ENCODE data around the gene ERBB4. TPM values are rescaled to one million over a fixed set of nuclear protein-coding genes. Genes with fewer than 3 reads are reported as not detected.

ERBB4 gene
- total and polyA plus RNA-seq, 3 experiments from 2014 or later: not detected

GRCh38 chr2:212360068-212360460 is 178.5 kb downstream of the ERBB4 start:
- H3K36me3 Mint-ChIP-seq: no peaks in the 10 kb centered on the region
- no peaks in the 10 kb centered on the region for H3K27me3 Mint-ChIP-seq
- Histone ChIP-seq H3K27me3 (ENCODE audit: insufficient read depth, low read length, poor library complexity, severe bottlenecking) (no peaks in the 10 kb centered on the region), H3K9me3 (ENCODE audit: low read length) (no peaks in the 10 kb centered on the region), H3K4me1 (ENCODE audit: insufficient read depth, low read length) (no peaks in the 10 kb centered on the region), H3K36me3 (ENCODE audit: insufficient read depth, low read length) (no peaks in the 10 kb centered on the region), H3K4me3 (ENCODE audit: low read length) (no peak overlapping the region), H3K27ac (ENCODE audit: low read depth, low read length) (no peak overlapping the region)
- ChIA-PET POLR2A (no interaction called here), CTCF (no interaction called here)
- no peak for DNase-seq
- H3K27ac Mint-ChIP-seq: no peak overlapping the region
- H3K9me3 Mint-ChIP-seq: peaks cover 0 to 5% (median 0%) of the 10 kb centered on the region in 5 donors
- no peaks in the 10 kb centered on the region for H3K4me1 Mint-ChIP-seq
- H3K4me3 Mint-ChIP-seq: no peak overlapping the region

DNA sequence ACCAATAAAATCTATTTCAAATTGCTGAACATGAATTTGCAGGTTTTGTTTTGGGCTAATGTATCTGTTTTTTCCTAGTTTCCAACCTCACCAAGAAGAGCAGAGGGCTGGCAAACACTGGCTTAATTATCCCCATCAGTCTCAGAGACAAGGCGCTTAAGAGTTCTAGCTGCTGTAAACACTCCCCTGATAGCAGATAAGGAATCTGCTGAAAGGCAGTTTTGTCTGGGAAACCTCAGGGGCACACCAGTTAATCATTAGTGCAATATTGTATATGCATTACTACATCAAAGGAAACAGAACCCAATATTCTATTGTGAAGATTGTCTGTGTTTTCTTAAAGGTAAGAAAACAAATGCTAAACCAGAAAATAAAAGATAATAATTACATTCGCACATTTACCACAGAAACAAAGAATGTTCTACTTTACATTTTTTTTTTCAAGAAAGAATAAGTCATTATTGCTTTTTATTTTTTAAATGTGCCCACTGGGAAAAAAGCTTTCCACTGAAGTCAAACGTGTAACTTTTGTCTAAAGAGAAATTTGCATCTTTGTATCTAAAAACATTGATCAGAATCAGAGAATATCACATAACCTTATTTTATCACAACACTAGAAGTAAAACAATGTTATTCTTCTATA is 179.1 kb downstream of the ERBB4 start:
- no peak overlapping the region for H3K27ac ChIP-seq (ENCODE audit: low read depth, low read length)
- POLR2A ChIA-PET: no interaction called here
- H3K36me3 ChIP-seq (ENCODE audit: insufficient read depth, low read length): no peaks in the 10 kb centered on the region
- Mint-ChIP-seq H3K36me3 (no peaks in the 10 kb centered on the region), H3K4me3 (no peak overlapping the region), H3K9me3 (peaks cover 0 to 5% (median 0%) of the 10 kb centered on the region in 5 donors), H3K27me3 (no peaks in the 10 kb centered on the region), H3K4me1 (no peaks in the 10 kb centered on the region), H3K27ac (no peak overlapping the region)
- no peaks in the 10 kb centered on the region for H3K9me3 ChIP-seq (ENCODE audit: low read length)
- H3K4me1 ChIP-seq (ENCODE audit: insufficient read depth, low read length): no peaks in the 10 kb centered on the region
- no peaks in the 10 kb centered on the region for H3K27me3 ChIP-seq (ENCODE audit: insufficient read depth, low read length, poor library complexity, severe bottlenecking)
- CTCF ChIA-PET: no interaction called here
- DNase-seq: no peak
- H3K4me3 ChIP-seq (ENCODE audit: low read length): no peak overlapping the region

GRCh38 chr2:212357606-212358005 is 181.0 kb downstream of the ERBB4 start:
- H3K4me1 Mint-ChIP-seq: no peaks in the 10 kb centered on the region
- Histone ChIP-seq H3K4me3 (ENCODE audit: low read length) (no peak overlapping the region), H3K27ac (ENCODE audit: low read depth, low read length) (no peak overlapping the region), H3K9me3 (ENCODE audit: low read length) (no peaks in the 10 kb centered on the region), H3K4me1 (ENCODE audit: insufficient read depth, low read length) (no peaks in the 10 kb centered on the region), H3K27me3 (ENCODE audit: insufficient read depth, low read length, poor library complexity, severe bottlenecking) (no peaks in the 10 kb centered on the region), H3K36me3 (ENCODE audit: insufficient read depth, low read length) (no peaks in the 10 kb centered on the region)
- no peaks in the 10 kb centered on the region for H3K36me3 Mint-ChIP-seq
- DNase-seq: no peak
- no peaks in the 10 kb centered on the region for H3K27me3 Mint-ChIP-seq
- no peak overlapping the region for H3K4me3 Mint-ChIP-seq
- no peak overlapping the region for H3K27ac Mint-ChIP-seq
- H3K9me3 Mint-ChIP-seq: peaks cover 0 to 5% (median 0%) of the 10 kb centered on the region in 5 donors
- ChIA-PET CTCF (no interaction called here), POLR2A (no interaction called here)

DNA sequence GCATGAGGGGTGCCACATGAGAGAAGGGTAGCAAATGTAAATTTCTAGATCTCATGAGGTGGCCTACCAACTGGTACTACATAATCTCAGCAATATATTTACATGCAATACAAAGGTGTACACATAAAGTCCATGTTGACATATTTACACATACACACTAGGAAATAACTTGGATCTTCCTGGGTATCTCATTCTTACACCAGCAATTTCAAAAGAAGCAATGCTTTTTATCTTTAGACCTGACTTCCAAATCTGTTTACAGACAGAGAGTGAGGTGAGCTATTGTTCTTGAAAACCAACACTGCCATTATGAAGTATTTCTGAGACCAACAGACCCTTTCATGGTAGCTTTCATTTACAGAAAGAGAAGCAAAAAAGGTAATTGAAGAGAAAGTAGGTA is 184.2 kb downstream of the ERBB4 start:
- Histone ChIP-seq H3K36me3 (ENCODE audit: insufficient read depth, low read length) (no peaks in the 10 kb centered on the region), H3K4me1 (ENCODE audit: insufficient read depth, low read length) (no peaks in the 10 kb centered on the region), H3K27ac (ENCODE audit: low read depth, low read length) (no peak overlapping the region), H3K27me3 (ENCODE audit: insufficient read depth, low read length, poor library complexity, severe bottlenecking) (no peaks in the 10 kb centered on the region), H3K9me3 (ENCODE audit: low read length) (no peaks in the 10 kb centered on the region), H3K4me3 (ENCODE audit: low read length) (no peak overlapping the region)
- Mint-ChIP-seq H3K4me1 (no peaks in the 10 kb centered on the region), H3K27me3 (no peaks in the 10 kb centered on the region), H3K9me3 (peaks cover 0 to 8% (median 2%) of the 10 kb centered on the region in 5 donors), H3K36me3 (no peaks in the 10 kb centered on the region), H3K27ac (no peak overlapping the region), H3K4me3 (no peak overlapping the region)
- ChIA-PET CTCF (no interaction called here), POLR2A (no interaction called here)
- DNase-seq: no peak

DNA sequence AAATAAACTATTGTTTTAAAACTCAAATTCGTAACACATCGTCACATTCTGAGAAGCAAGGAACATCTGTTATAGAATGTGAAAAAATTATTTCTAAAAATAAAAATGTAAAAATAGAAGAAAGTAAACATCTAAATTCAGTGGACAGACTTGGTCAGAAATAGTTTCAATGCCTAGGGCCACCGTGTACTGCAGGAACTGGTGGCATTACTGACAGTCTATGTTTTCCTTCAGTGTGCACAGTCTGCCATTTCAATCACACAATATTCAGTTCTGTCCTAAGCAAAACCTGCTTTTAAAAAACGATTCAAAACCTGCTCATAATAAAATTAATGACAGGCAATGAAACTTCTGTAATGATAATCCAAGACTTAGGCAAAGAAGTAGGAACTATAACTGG is 190.1 kb downstream of the ERBB4 start:
- H3K4me1 Mint-ChIP-seq: no peaks in the 10 kb centered on the region
- H3K27ac Mint-ChIP-seq: no peak overlapping the region
- Histone ChIP-seq H3K36me3 (ENCODE audit: insufficient read depth, low read length) (no peaks in the 10 kb centered on the region), H3K4me1 (ENCODE audit: insufficient read depth, low read length) (no peaks in the 10 kb centered on the region), H3K9me3 (ENCODE audit: low read length) (no peaks in the 10 kb centered on the region), H3K27me3 (ENCODE audit: insufficient read depth, low read length, poor library complexity, severe bottlenecking) (no peaks in the 10 kb centered on the region), H3K4me3 (ENCODE audit: low read length) (no peak overlapping the region), H3K27ac (ENCODE audit: low read depth, low read length) (no peak overlapping the region)
- POLR2A ChIA-PET: no interaction called here
- peaks cover 0 to 6% (median 5%) of the 10 kb centered on the region in 5 donors for H3K9me3 Mint-ChIP-seq
- CTCF ChIA-PET: no interaction called here
- DNase-seq: no peak
- H3K36me3 Mint-ChIP-seq: no peaks in the 10 kb centered on the region
- no peak overlapping the region for H3K4me3 Mint-ChIP-seq
- H3K27me3 Mint-ChIP-seq: no peaks in the 10 kb centered on the region

- Histone ChIP-seq H3K27me3 (ENCODE audit: insufficient read depth, low read length, poor library complexity, severe bottlenecking) (no peaks in the 10 kb centered on the region), H3K9me3 (ENCODE audit: low read length) (no peaks in the 10 kb centered on the region), H3K4me1 (ENCODE audit: insufficient read depth, low read length) (no peaks in the 10 kb centered on the region), H3K27ac (ENCODE audit: low read depth, low read length) (no peak overlapping the region), H3K4me3 (ENCODE audit: low read length) (no peak overlapping the region), H3K36me3 (ENCODE audit: insufficient read depth, low read length) (no peaks in the 10 kb centered on the region)
- H3K4me3 Mint-ChIP-seq: no peak overlapping the region
- CTCF ChIA-PET: no interaction called here
- no peaks in the 10 kb centered on the region for H3K36me3 Mint-ChIP-seq
- H3K27ac Mint-ChIP-seq: no peak overlapping the region
- H3K27me3 Mint-ChIP-seq: no peaks in the 10 kb centered on the region
- peaks cover 0 to 13% (median 5%) of the 10 kb centered on the region in 5 donors for H3K9me3 Mint-ChIP-seq
- no peak for DNase-seq
- POLR2A ChIA-PET: no interaction called here
- H3K4me1 Mint-ChIP-seq: no peaks in the 10 kb centered on the region
Measured at GRCh38 chr2:212346865-212347264, 191.7 kb downstream of the ERBB4 start.

- Mint-ChIP-seq H3K4me1 (no peaks in the 10 kb centered on the region), H3K27ac (no peak overlapping the region), H3K4me3 (no peak overlapping the region), H3K27me3 (no peaks in the 10 kb centered on the region), H3K9me3 (peaks cover 0 to 11% (median 4%) of the 10 kb centered on the region in 5 donors), H3K36me3 (no peaks in the 10 kb centered on the region)
- H3K4me1 ChIP-seq (ENCODE audit: insufficient read depth, low read length): no peaks in the 10 kb centered on the region
- no peak overlapping the region for H3K27ac ChIP-seq (ENCODE audit: low read depth, low read length)
- no peaks in the 10 kb centered on the region for H3K36me3 ChIP-seq (ENCODE audit: insufficient read depth, low read length)
- ChIA-PET CTCF (no interaction called here), POLR2A (no interaction called here)
- H3K27me3 ChIP-seq (ENCODE audit: insufficient read depth, low read length, poor library complexity, severe bottlenecking): no peaks in the 10 kb centered on the region
- H3K9me3 ChIP-seq (ENCODE audit: low read length): no peaks in the 10 kb centered on the region
- no peak for DNase-seq
- no peak overlapping the region for H3K4me3 ChIP-seq (ENCODE audit: low read length)
Measured at GRCh38 chr2:212345966-212346365, 192.6 kb downstream of the ERBB4 start.

- Mint-ChIP-seq H3K27ac (no peak overlapping the region), H3K27me3 (no peaks in the 10 kb centered on the region), H3K9me3 (peaks cover 0 to 11% (median 2%) of the 10 kb centered on the region in 5 donors), H3K4me1 (no peaks in the 10 kb centered on the region), H3K4me3 (no peak overlapping the region), H3K36me3 (no peaks in the 10 kb centered on the region)
- POLR2A ChIA-PET: no interaction called here
- no peak overlapping the region for H3K27ac ChIP-seq (ENCODE audit: low read depth, low read length)
- DNase-seq: no peak
- H3K4me1 ChIP-seq (ENCODE audit: insufficient read depth, low read length): no peaks in the 10 kb centered on the region
- CTCF ChIA-PET: no interaction called here
- H3K9me3 ChIP-seq (ENCODE audit: low read length): no peaks in the 10 kb centered on the region
- no peaks in the 10 kb centered on the region for H3K36me3 ChIP-seq (ENCODE audit: insufficient read depth, low read length)
- H3K27me3 ChIP-seq (ENCODE audit: insufficient read depth, low read length, poor library complexity, severe bottlenecking): no peaks in the 10 kb centered on the region
- no peak overlapping the region for H3K4me3 ChIP-seq (ENCODE audit: low read length)
Measured at GRCh38 chr2:212344131-212344530, 194.5 kb downstream of the ERBB4 start.

DNA sequence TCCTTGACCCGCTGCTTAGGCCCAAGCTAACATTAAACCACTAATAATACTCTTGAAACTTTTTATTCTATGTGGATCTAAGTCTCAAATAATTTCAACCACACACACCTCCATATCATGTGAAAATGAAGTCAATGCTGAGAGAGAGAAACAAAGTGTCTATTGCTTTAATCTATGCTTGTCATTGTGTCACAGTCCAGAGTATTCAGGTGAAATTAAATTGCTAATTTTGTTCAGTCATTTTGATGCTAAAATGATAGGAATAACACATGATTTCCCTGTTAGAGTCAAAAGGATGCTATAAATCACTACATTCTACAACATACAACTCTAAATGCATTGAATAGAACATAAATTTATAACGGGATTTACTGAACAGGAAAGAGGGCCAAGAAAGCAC is 195.4 kb downstream of the ERBB4 start:
- ChIA-PET CTCF (no interaction called here), POLR2A (no interaction called here)
- no peaks in the 10 kb centered on the region for H3K36me3 Mint-ChIP-seq
- Histone ChIP-seq H3K4me3 (ENCODE audit: low read length) (no peak overlapping the region), H3K27ac (ENCODE audit: low read depth, low read length) (no peak overlapping the region), H3K4me1 (ENCODE audit: insufficient read depth, low read length) (no peaks in the 10 kb centered on the region), H3K36me3 (ENCODE audit: insufficient read depth, low read length) (no peaks in the 10 kb centered on the region), H3K27me3 (ENCODE audit: insufficient read depth, low read length, poor library complexity, severe bottlenecking) (no peaks in the 10 kb centered on the region), H3K9me3 (ENCODE audit: low read length) (no peaks in the 10 kb centered on the region)
- H3K4me3 Mint-ChIP-seq: no peak overlapping the region
- H3K27ac Mint-ChIP-seq: no peak overlapping the region
- H3K27me3 Mint-ChIP-seq: no peaks in the 10 kb centered on the region
- no peak for DNase-seq
- H3K4me1 Mint-ChIP-seq: no peaks in the 10 kb centered on the region
- H3K9me3 Mint-ChIP-seq: peaks cover 0 to 11% (median 2%) of the 10 kb centered on the region in 5 donors

All from CD8-positive, alpha-beta memory T cell (primary cell).